ENCODE measurements around the gene MCTP2.

The MCTP2 gene

GRCh38 chr15:94360251-94360685 lies 128.9 kb downstream of the MCTP2 start:
- no peak for DNase-seq

GRCh38 chr15:94362385-94363092 lies 131.2 kb downstream of the MCTP2 start:
- DNase-seq = no peak

GRCh38 chr15:94363382-94363781 lies 132.0 kb downstream of the MCTP2 start:
- DNase-seq = no peak

- DNase-seq = no peak
Measured at GRCh38 chr15:94366781-94367180, 135.4 kb downstream of the MCTP2 start.

GRCh38 chr15:94367726-94368535 lies 136.6 kb downstream of the MCTP2 start:
- no peak for DNase-seq

GRCh38 chr15:94370206-94370935 lies 139.0 kb downstream of the MCTP2 start:
- DNase-seq = no peak

- DNase-seq = no peak
Measured at GRCh38 chr15:94370936-94371285, 139.6 kb downstream of the MCTP2 start.

GRCh38 chr15:94372821-94373220 lies 141.5 kb downstream of the MCTP2 start:
- DNase-seq = no peak

- DNase-seq = no peak
Measured at GRCh38 chr15:94375997-94376396, 144.6 kb downstream of the MCTP2 start.

- DNase-seq = no peak
Measured at GRCh38 chr15:94379986-94380385, 148.6 kb downstream of the MCTP2 start.

- DNase-seq = no peak
Measured at GRCh38 chr15:94380798-94381197, 149.4 kb downstream of the MCTP2 start.

GRCh38 chr15:94381384-94381783 lies 150.0 kb downstream of the MCTP2 start:
- DNase-seq = no peak

GRCh38 chr15:94383041-94383440 lies 151.7 kb downstream of the MCTP2 start:
- DNase-seq = no peak

- DNase-seq = no peak
Measured at GRCh38 chr15:94383706-94384105, 152.3 kb downstream of the MCTP2 start.

GRCh38 chr15:94385441-94385840 lies 154.1 kb downstream of the MCTP2 start:
- no peak for DNase-seq

- no peak for DNase-seq
Measured at GRCh38 chr15:94386351-94386750, 155.0 kb downstream of the MCTP2 start.

- no peak for DNase-seq
Measured at GRCh38 chr15:94387442-94387841, 156.1 kb downstream of the MCTP2 start.

- DNase-seq = no peak
Measured at GRCh38 chr15:94387849-94388441, 156.6 kb downstream of the MCTP2 start.

GRCh38 chr15:94395640-94396039 lies 164.3 kb downstream of the MCTP2 start:
- DNase-seq = no peak

GRCh38 chr15:94397337-94397736 lies 166.0 kb downstream of the MCTP2 start:
- DNase-seq = no peak

- no peak for DNase-seq
Measured at GRCh38 chr15:94398001-94398400, 166.6 kb downstream of the MCTP2 start.

- no peak for DNase-seq
Measured at GRCh38 chr15:94400526-94401298, 169.4 kb downstream of the MCTP2 start.

GRCh38 chr15:94403331-94403730 lies 172.0 kb downstream of the MCTP2 start:
- DNase-seq = no peak

Measured in NCI-H1694 treated with DMSO at 0.1 percent for 48 hours (cell line).